ENCODE results near the gene CLEC16A. TPM values are rescaled to one million over a fixed set of nuclear protein-coding genes. Genes with fewer than 3 reads are reported as not detected.

Gene CLEC16A
- total and polyA plus RNA-seq, 9 of the 15 experiments (the other 6 are each of a cell fraction or from before 2014, with no cell fraction given), result 1.00 to 22.3 (median 10.0) TPM

DNA sequence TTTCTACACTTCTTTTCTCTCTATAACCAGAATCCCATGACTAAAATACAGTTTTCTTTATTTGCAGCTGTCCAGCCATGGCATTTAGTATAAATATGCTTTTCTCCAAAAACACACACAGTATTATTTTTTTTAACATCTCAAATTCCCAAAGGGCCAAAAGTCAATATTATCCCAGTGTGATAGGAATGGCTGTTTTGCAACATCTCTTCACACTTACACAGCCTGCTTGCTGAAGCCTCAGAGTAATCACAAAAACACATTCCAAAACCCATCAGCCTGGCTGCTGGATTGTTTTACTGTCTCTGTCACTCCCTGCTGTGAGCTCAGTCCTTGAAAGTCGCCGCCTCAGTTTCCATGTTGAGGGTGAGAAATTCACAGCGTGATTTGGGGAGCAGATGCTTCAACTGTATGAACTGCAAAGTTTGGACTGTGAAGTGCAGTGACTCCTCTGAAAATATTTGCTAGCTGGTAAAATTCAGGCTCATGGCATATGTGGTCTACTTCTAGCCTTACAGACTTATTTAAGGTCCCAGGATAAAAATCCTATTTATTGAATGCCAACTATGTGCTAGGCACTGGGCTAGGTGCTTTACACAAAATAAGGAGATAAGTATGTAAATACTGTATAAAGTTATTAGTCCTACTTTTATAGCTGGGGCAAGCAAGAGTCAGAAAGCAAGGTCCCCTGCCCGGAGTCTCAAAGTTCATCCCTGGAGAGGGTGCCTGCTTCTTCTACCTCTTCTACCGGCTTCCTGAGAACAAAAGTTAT lies 195.1 kb downstream of the CLEC16A start:
- no peak overlapping the region for H3K4me3 ChIP-seq
- no peak for FAIRE-seq
- H3K36me3 ChIP-seq (ENCODE audit: control insufficient read depth, insufficient read depth, low read length), result peaks cover 11% of the 10 kb centered on the region; the same call in 1 of the 3 replicates
- no peak overlapping the region for H2AFZ ChIP-seq (ENCODE audit: low read depth, low read length)
- POLR2A ChIA-PET, result interaction anchor here (0.6 kb wide), 3 partner anchors 8 to 169 kb away, joined by 3 read pairs; no protein-coding TSS in a partner anchor
- WGBS (ENCODE audit: insufficient coverage, low coverage, missing lambda C conversion rate), result 81% methylated on average over 5 of the region's 5 CpGs
- intact Hi-C loops (cut with micrococcal nuclease) (loop anchor here (10.0 kb wide), 1 partner anchor 115 kb away; the partner anchor contains the start of gene SOCS1), in situ Hi-C loops (cut with MboI) (no loop called here)
- no peaks in the 10 kb centered on the region for H4K20me1 ChIP-seq (replicated peaks; ENCODE audit: control insufficient read depth, insufficient read depth, low read length)
- H3K4me2 ChIP-seq (ENCODE audit: insufficient read depth, low read length), result no peak overlapping the region
- no peaks in the 10 kb centered on the region for H3K9me3 ChIP-seq (replicated peaks; ENCODE audit: control insufficient read depth, insufficient read depth, low read depth, low read length)
- H3K4me1 ChIP-seq (replicated peaks in 1 of 2; ENCODE audit: control insufficient read depth in 2 of 2, insufficient read depth in 2 of 2, low read length in 2 of 2), result peaks cover 0 to 23% of the 10 kb centered on the region in 2 experiments; a peak in 2 of 5 replicates
- no peak overlapping the region for H3K9ac ChIP-seq (ENCODE audit: insufficient read depth in 1 of 2, low read depth in 2 of 2, low read length in 2 of 2)
- no peak overlapping the region for H3K27ac ChIP-seq (ENCODE audit: extremely low read depth, low read depth, low read length)
- no peaks in the 10 kb centered on the region for H3K79me2 ChIP-seq (ENCODE audit: control insufficient read depth, insufficient read depth, low read length)
- ATAC-seq, result no peak
- BruUV-seq (replicated peaks), result no TSS peak
- no peaks in the 10 kb centered on the region for H3K27me3 ChIP-seq (ENCODE audit: control insufficient read depth in 2 of 2, insufficient read depth in 2 of 2, low read length in 2 of 2)
- CTCF ChIA-PET (ENCODE audit: low intra/inter-chr PET ratio), result no interaction called here
- no peaks in the 10 kb centered on the region for H3K9me1 ChIP-seq (ENCODE audit: control insufficient read depth, insufficient read depth, low read length)
- no peak for DNase-seq (ENCODE audit: extremely low read depth in 1 of 4, low spot score in 3 of 4)
- TF ChIP-seq SRSF1 (IDR thresholded peaks at IDR 0.05; ENCODE audit: low read depth, low read length) (no peak), RBM25 (IDR thresholded peaks at IDR 0.05; ENCODE audit: low read depth, low read length, severe bottlenecking) (no peak), FOS (IDR thresholded peaks at IDR 0.05; ENCODE audit: extremely low read depth, insufficient read length) (no peak), MECOM (CRISPR knock-in tag; IDR thresholded peaks at IDR 0.05) (no peak), BRF1 (IDR thresholded peaks at IDR 0.05; ENCODE audit: borderline replicate concordance, extremely low read depth, insufficient read length) (no peak), EP300 (IDR thresholded peaks at IDR 0.05; ENCODE audit: low read length) (no peak), ZNF764 (CRISPR knock-in tag; IDR thresholded peaks at IDR 0.05; ENCODE audit: low read depth) (no peak), XRCC5 (IDR thresholded peaks at IDR 0.05; ENCODE audit: low read depth, low read length) (no peak), HDAC2 (IDR thresholded peaks at IDR 0.05) (no peak), ZNF263 (CRISPR knock-in tag; IDR thresholded peaks at IDR 0.05; ENCODE audit: borderline replicate concordance) (no peak), ILF3 (IDR thresholded peaks at IDR 0.05; ENCODE audit: borderline replicate concordance) (no peak), RUNX1 (IDR thresholded peaks at IDR 0.05; ENCODE audit: low read depth) (no peak), CREBBP (IDR thresholded peaks at IDR 0.05; ENCODE audit: low read depth, low read length) (no peak), GTF2A2 (tag; IDR thresholded peaks at IDR 0.05) (no peak)
- TF ChIP-seq, protein P1, sequence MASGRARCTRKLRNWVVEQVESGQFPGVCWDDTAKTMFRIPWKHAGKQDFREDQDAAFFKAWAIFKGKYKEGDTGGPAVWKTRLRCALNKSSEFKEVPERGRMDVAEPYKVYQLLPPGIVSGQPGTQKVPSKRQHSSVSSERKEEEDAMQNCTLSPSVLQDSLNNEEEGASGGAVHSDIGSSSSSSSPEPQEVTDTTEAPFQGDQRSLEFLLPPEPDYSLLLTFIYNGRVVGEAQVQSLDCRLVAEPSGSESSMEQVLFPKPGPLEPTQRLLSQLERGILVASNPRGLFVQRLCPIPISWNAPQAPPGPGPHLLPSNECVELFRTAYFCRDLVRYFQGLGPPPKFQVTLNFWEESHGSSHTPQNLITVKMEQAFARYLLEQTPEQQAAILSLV (tag; IDR thresholded peaks at IDR 0.05), result no peak
- TF ChIP-seq, protein P2, sequence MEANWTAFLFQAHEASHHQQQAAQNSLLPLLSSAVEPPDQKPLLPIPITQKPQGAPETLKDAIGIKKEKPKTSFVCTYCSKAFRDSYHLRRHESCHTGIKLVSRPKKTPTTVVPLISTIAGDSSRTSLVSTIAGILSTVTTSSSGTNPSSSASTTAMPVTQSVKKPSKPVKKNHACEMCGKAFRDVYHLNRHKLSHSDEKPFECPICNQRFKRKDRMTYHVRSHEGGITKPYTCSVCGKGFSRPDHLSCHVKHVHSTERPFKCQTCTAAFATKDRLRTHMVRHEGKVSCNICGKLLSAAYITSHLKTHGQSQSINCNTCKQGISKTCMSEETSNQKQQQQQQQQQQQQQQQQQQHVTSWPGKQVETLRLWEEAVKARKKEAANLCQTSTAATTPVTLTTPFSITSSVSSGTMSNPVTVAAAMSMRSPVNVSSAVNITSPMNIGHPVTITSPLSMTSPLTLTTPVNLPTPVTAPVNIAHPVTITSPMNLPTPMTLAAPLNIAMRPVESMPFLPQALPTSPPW (CRISPR knock-in tag; IDR thresholded peaks at IDR 0.05), result no peak
- TF ChIP-seq, protein P3, sequence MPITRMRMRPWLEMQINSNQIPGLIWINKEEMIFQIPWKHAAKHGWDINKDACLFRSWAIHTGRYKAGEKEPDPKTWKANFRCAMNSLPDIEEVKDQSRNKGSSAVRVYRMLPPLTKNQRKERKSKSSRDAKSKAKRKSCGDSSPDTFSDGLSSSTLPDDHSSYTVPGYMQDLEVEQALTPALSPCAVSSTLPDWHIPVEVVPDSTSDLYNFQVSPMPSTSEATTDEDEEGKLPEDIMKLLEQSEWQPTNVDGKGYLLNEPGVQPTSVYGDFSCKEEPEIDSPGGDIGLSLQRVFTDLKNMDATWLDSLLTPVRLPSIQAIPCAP (CRISPR knock-in tag; IDR thresholded peaks at IDR 0.05; ENCODE audit: borderline replicate concordance), result no peak
- TF ChIP-seq, protein P4, sequence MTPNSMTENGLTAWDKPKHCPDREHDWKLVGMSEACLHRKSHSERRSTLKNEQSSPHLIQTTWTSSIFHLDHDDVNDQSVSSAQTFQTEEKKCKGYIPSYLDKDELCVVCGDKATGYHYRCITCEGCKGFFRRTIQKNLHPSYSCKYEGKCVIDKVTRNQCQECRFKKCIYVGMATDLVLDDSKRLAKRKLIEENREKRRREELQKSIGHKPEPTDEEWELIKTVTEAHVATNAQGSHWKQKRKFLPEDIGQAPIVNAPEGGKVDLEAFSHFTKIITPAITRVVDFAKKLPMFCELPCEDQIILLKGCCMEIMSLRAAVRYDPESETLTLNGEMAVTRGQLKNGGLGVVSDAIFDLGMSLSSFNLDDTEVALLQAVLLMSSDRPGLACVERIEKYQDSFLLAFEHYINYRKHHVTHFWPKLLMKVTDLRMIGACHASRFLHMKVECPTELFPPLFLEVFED (CRISPR knock-in tag; conservative IDR thresholded peaks at IDR 0.05), result no peak

Measured in K562 (cell line).